Measurements from ENCODE around the gene STAC.

STAC gene

DNA sequence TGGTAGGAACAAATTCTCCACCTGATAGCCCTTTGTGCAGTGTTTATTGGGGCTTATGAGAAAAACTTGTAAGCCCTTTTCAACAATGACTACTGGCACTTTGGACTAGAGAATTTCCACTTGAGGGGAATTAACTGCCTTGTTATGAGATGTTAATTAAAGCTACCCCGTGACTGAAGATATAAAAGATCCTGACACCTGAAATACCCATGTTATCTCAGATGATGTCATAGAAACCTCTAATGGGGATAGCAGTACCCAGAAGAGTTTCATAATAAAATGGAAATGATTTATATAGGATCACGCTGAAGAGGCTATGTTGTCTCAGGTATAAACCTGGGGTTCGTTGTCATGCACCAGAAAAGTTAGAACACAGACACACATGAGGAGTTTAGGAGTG is 14.5 kb upstream of the STAC start:
- Histone ChIP-seq H3K27ac (no peak overlapping the region), H3K9me3 (no peaks in the 10 kb centered on the region), H3K36me3 (no peaks in the 10 kb centered on the region), H3K4me3 (ENCODE audit: low read depth in 1 of 2, low read length in 1 of 2) (no peak overlapping the region), H3K4me1 (ENCODE audit: control insufficient read depth in 1 of 2, insufficient read depth in 1 of 2, low read depth in 1 of 2, low read length in 1 of 2) (no peaks in the 10 kb centered on the region), H3K27me3 (no peaks in the 10 kb centered on the region)
- TF ChIP-seq, protein P1, sequence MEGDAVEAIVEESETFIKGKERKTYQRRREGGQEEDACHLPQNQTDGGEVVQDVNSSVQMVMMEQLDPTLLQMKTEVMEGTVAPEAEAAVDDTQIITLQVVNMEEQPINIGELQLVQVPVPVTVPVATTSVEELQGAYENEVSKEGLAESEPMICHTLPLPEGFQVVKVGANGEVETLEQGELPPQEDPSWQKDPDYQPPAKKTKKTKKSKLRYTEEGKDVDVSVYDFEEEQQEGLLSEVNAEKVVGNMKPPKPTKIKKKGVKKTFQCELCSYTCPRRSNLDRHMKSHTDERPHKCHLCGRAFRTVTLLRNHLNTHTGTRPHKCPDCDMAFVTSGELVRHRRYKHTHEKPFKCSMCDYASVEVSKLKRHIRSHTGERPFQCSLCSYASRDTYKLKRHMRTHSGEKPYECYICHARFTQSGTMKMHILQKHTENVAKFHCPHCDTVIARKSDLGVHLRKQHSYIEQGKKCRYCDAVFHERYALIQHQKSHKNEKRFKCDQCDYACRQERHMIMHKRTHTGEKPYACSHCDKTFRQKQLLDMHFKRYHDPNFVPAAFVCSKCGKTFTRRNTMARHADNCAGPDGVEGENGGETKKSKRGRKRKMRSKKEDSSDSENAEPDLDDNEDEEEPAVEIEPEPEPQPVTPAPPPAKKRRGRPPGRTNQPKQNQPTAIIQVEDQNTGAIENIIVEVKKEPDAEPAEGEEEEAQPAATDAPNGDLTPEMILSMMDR (IDR thresholded peaks at IDR 0.05): no peak

DNA sequence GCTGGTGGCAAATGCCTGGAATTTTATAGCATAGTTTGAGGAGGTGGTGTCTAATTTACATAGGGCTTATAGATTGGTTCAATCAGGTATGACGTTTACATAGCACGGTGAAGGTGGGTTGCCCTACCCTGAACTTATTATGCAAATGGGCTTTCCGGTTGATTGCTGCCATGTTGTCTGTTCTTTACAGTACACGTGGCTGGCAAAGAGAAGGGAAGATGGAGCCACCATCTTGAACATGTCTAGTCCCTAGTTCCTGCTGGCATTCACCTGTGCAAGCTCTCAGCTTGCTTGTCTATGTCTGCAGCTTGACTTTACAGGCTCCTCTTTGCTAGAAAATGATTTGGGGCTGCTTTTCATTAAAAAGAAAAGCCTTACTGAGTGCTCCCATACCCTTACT is 14.0 kb upstream of the STAC start:
- Histone ChIP-seq H3K4me1 (ENCODE audit: control insufficient read depth in 1 of 2, insufficient read depth in 1 of 2, low read depth in 1 of 2, low read length in 1 of 2) (no peaks in the 10 kb centered on the region), H3K4me3 (ENCODE audit: low read depth in 1 of 2, low read length in 1 of 2) (no peak overlapping the region), H3K27ac (no peak overlapping the region), H3K9me3 (no peaks in the 10 kb centered on the region), H3K27me3 (no peaks in the 10 kb centered on the region), H3K36me3 (no peaks in the 10 kb centered on the region)
- TF ChIP-seq, protein P1 (IDR thresholded peaks at IDR 0.05): no peak

DNA sequence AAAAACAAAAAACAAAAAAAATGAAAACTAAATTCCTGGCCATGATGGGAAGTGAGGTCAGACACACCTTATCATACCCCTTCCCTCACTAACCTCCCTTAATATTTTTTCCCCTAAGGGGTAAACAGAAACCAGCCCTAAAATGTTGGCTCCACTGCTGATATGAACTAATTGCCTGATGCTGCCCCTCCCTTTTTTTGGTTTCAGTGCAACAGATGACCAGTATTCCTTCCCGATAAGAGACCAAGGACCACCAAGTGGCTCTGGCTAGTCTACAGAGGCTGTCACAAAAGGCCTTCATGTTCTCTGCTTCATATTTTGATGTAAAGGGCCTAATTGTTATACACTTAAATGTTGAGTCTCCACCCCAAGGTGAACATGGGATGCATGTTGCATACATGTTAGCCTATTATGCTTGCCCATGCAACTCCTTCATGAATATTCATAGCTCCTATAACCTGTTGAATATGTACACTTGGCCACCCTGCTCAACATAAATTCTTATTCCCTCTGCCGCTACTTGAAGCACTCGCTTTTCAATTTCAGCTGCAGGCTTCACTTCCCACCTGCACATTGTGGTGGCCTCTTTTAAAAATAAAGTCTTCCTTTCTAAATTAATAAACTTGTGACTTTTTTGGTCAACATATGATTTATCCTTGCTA is 12.3 kb upstream of the STAC start:
- Histone ChIP-seq H3K9me3 (no peaks in the 10 kb centered on the region), H3K27ac (no peak overlapping the region), H3K27me3 (no peaks in the 10 kb centered on the region), H3K4me1 (ENCODE audit: control insufficient read depth in 1 of 2, insufficient read depth in 1 of 2, low read depth in 1 of 2, low read length in 1 of 2) (no peaks in the 10 kb centered on the region), H3K4me3 (ENCODE audit: low read depth in 1 of 2, low read length in 1 of 2) (no peak overlapping the region), H3K36me3 (no peaks in the 10 kb centered on the region)
- TF ChIP-seq, protein P1 (IDR thresholded peaks at IDR 0.05): no peak

DNA sequence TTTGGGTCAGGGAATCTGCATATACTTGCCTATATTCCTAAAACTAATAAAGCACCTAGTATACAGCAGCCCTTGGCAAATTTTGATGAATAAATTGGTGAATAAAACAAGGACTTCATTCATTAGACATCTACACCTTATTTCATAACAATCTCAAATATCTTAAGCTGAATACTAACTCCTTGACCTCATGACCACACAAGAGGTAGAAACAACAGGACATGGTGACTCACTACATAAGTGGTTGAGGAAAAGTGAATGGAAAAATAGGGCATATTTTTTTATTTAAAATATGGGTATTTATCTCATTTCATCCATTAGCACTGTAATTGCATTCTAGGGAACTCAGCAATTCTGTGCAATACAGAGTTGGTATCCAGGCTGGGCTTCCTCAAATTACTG is 7.8 kb upstream of the STAC start:
- H3K4me1 ChIP-seq (ENCODE audit: control insufficient read depth in 1 of 2, insufficient read depth in 1 of 2, low read depth in 1 of 2, low read length in 1 of 2): no peaks in the 10 kb centered on the region
- H3K27ac ChIP-seq: no peak overlapping the region
- H3K27me3 ChIP-seq: no peaks in the 10 kb centered on the region
- no peak overlapping the region for H3K4me3 ChIP-seq (ENCODE audit: low read depth in 1 of 2, low read length in 1 of 2)
- TF ChIP-seq, protein P1 (IDR thresholded peaks at IDR 0.05): no peak
- H3K9me3 ChIP-seq: no peaks in the 10 kb centered on the region
- no peaks in the 10 kb centered on the region for H3K36me3 ChIP-seq

DNA sequence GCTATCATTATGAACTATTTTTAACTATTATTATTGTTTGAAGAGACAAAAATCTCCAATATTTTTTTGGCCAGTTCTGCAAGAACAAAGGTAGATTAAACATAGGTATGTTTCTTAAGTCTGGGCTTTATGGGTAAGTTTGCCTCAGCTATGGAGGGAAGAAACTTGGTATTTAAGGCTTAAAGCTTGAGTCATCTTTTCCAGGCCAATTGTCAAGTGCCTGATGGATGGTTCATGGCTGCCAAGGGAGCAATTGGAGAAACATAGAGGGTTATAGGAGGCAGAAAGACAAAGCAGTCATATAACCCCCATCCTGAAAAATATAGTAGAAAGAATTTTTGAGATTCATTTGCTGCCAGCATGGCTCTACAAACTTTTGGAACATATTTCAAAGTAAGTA is 7.2 kb upstream of the STAC start:
- Histone ChIP-seq H3K27me3 (peaks cover 2% of the 10 kb centered on the region), H3K4me3 (ENCODE audit: low read depth in 1 of 2, low read length in 1 of 2) (no peak overlapping the region), H3K36me3 (no peaks in the 10 kb centered on the region), H3K9me3 (no peaks in the 10 kb centered on the region), H3K4me1 (ENCODE audit: control insufficient read depth in 1 of 2, insufficient read depth in 1 of 2, low read depth in 1 of 2, low read length in 1 of 2) (no peaks in the 10 kb centered on the region), H3K27ac (no peak overlapping the region)
- TF ChIP-seq, protein P1 (IDR thresholded peaks at IDR 0.05): no peak

All from neutrophil (primary cell).